K562 (cell line): Measurements from ENCODE around the gene C20orf96.

Experiments
- CREM ChIP-seq: IDR thresholded peaks from 2 replicates; pipeline ENCODE4 v1.6.1; 2014; ENCODE audit warnings: antibody characterized with exemption, low read depth
- MXI1 ChIP-seq: IDR thresholded peaks from 2 replicates; pipeline ENCODE4 v1.6.1; 2011; ENCODE audit warnings: low read depth, mild to moderate bottlenecking, improper control_type of control experiment, low read length
- NFXL1 ChIP-seq: fragments of 450-650 bp; formaldehyde crosslinking; IDR thresholded peaks from 2 replicates; pipeline ENCODE4 v1.4.0; 2021; ENCODE audit warnings: mild to moderate bottlenecking
- RBM39 ChIP-seq: fragments of 200-400 bp; formaldehyde crosslinking; optimal IDR thresholded peaks from 2 replicates; pipeline ENCODE3; 2018; ENCODE audit warnings: low read depth, low read length
- SNRNP70 ChIP-seq: fragments of 200-400 bp; formaldehyde crosslinking; optimal IDR thresholded peaks from 2 replicates; pipeline ENCODE3; 2017; ENCODE audit warnings: low read depth, low read length
- UBTF ChIP-seq, 2 experiments: IDR thresholded peaks; 2 replicates each; pipeline ENCODE4 v1.6.1; 2012; ENCODE audit warnings: improper control_type of control experiment in 2 of 2, low read depth in 2 of 2, low read length in 2 of 2, borderline replicate concordance in 1 of 2
- ZFP1 ChIP-seq: fragments of 450-650 bp; formaldehyde crosslinking; IDR thresholded peaks from 2 replicates; pipeline ENCODE4 v1.4.0; 2020; ENCODE audit warnings: mild to moderate bottlenecking, mixed read lengths
- ZNF274 ChIP-seq: IDR thresholded peaks from 2 replicates; pipeline ENCODE4 v1.6.1; 2011; ENCODE audit warnings: low read depth, mild to moderate bottlenecking, low read length, moderate library complexity, borderline replicate concordance
- ZNF586 ChIP-seq: fragments of 450-650 bp; formaldehyde crosslinking; conservative IDR thresholded peaks from 2 replicates; pipeline ENCODE4 v1.4.0; 2020; ENCODE audit warnings: mild to moderate bottlenecking, moderate library complexity
- TF ChIP-seq, protein P1 (sequence below): sonication (generic); formaldehyde crosslinking; IDR thresholded peaks from 2 replicates; pipeline ENCODE4 v1.5.0; 2020; ENCODE audit warnings: missing genetic modification reagents

GRCh38 chr20:300345-300990 lies 9.9 kb upstream of the C20orf96 start:
- no peak for TF ChIP-seq ZFP1 (CRISPR knock-in tag)
- TF ChIP-seq NFXL1 (CRISPR knock-in tag), result no peak
- TF ChIP-seq SNRNP70, result no peak
- no peak for TF ChIP-seq CREM
- no peak for TF ChIP-seq UBTF (IDR thresholded peaks at IDR 0.05; ENCODE audit: borderline replicate concordance in 1 of 2, low read depth in 2 of 2, low read length in 2 of 2)
- TF ChIP-seq, protein P1, sequence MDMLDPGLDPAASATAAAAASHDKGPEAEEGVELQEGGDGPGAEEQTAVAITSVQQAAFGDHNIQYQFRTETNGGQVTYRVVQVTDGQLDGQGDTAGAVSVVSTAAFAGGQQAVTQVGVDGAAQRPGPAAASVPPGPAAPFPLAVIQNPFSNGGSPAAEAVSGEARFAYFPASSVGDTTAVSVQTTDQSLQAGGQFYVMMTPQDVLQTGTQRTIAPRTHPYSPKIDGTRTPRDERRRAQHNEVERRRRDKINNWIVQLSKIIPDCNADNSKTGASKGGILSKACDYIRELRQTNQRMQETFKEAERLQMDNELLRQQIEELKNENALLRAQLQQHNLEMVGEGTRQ (CRISPR knock-in tag), result no peak
- TF ChIP-seq ZNF586 (CRISPR knock-in tag), result no peak
- no peak for TF ChIP-seq MXI1
- no peak for TF ChIP-seq RBM39
- TF ChIP-seq ZNF274, result no peak
